ENCODE results near the gene SOX6.

Gene SOX6

GRCh38 chr11:16286095-16286494, 70.3 kb downstream of the SOX6 start:
- TF ChIP-seq REST (IDR thresholded peaks at IDR 0.05; ENCODE audit: insufficient read depth in 1 of 2, low read depth in 2 of 2, low read length in 2 of 2) (no peak), SIN3A (IDR thresholded peaks at IDR 0.05; ENCODE audit: borderline replicate concordance, insufficient read depth, low read length) (no peak), POLR2AphosphoS5 (IDR thresholded peaks at IDR 0.05; ENCODE audit: low read depth, low read length) (no peak), TAF1 (IDR thresholded peaks at IDR 0.05; ENCODE audit: borderline replicate concordance, insufficient read depth, low read length) (no peak), FOXP2 (optimal IDR thresholded peaks at IDR 0.05; ENCODE audit: borderline replicate concordance, extremely low read depth, extremely low read length, insufficient read depth) (no peak)

DNA sequence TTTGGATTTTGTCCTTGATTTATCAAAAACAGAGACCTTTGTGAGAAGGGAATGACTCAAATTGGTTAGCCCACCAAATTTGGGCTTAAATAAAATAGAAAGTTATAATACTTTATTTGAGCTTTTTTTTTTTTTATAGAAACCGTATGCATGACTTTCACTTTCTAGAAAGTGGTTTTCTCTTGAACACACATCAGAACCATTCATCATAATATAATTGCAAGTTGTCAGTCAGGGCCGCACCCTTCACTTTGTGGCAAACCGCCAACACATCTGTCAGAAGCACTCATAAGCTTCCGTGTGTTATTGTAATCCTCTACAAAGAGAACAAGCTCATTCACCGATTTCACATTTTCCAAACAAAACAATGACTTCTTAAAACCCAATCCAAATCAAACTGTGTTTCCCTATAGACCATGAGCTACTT, 76.1 kb downstream of the SOX6 start:
- TF ChIP-seq POLR2AphosphoS5 (IDR thresholded peaks at IDR 0.05; ENCODE audit: low read depth, low read length) = no peak
- no peak for TF ChIP-seq TAF1 (IDR thresholded peaks at IDR 0.05; ENCODE audit: borderline replicate concordance, insufficient read depth, low read length)
- no peak for TF ChIP-seq REST (IDR thresholded peaks at IDR 0.05; ENCODE audit: insufficient read depth in 1 of 2, low read depth in 2 of 2, low read length in 2 of 2)
- no peak for TF ChIP-seq SIN3A (IDR thresholded peaks at IDR 0.05; ENCODE audit: borderline replicate concordance, insufficient read depth, low read length)
- no peak for TF ChIP-seq FOXP2 (optimal IDR thresholded peaks at IDR 0.05; ENCODE audit: borderline replicate concordance, extremely low read depth, extremely low read length, insufficient read depth)

DNA sequence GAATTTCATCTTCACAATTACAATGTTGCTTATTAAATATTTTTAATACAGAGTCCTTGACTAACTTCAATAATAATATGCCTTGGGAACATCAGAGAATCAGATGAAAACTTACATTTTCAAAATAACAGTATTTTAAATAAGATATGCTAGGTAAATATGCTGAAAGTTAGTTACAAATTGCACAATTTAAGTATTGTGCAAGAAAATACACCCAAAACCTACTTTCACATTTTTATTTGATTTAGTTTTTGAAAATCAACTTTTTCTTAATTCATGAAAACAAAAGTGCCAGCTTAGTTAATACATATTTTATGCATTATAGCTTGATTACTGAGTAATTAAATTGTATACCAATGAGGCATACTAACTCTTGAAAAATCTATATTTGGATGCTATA, 76.8 kb downstream of the SOX6 start:
- TF ChIP-seq FOXP2 (optimal IDR thresholded peaks at IDR 0.05; ENCODE audit: borderline replicate concordance, extremely low read depth, extremely low read length, insufficient read depth) (no peak), POLR2AphosphoS5 (IDR thresholded peaks at IDR 0.05; ENCODE audit: low read depth, low read length) (no peak), REST (IDR thresholded peaks at IDR 0.05; ENCODE audit: insufficient read depth in 1 of 2, low read depth in 2 of 2, low read length in 2 of 2) (no peak), TAF1 (IDR thresholded peaks at IDR 0.05; ENCODE audit: borderline replicate concordance, insufficient read depth, low read length) (no peak), SIN3A (IDR thresholded peaks at IDR 0.05; ENCODE audit: borderline replicate concordance, insufficient read depth, low read length) (no peak)

DNA sequence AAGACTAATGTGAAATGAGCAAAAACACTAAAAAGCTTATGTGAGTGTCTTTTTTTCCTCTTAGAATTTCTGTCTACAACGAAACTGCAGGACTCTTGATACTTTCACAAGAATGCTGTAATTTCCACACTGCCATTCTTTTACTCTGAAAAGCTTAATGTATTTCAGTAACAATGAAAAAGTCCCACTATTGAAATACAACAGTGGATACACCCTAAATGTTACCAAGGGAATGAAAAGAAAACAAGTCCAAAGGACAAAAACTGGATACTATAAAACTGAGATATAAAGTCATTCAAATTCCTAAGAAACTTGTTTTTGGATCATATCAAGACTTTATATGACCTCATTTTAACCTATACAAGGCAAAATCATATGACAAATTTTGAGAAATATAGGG, 77.4 kb downstream of the SOX6 start:
- TF ChIP-seq SIN3A (IDR thresholded peaks at IDR 0.05; ENCODE audit: borderline replicate concordance, insufficient read depth, low read length) = no peak
- TF ChIP-seq FOXP2 (optimal IDR thresholded peaks at IDR 0.05; ENCODE audit: borderline replicate concordance, extremely low read depth, extremely low read length, insufficient read depth) = no peak
- no peak for TF ChIP-seq POLR2AphosphoS5 (IDR thresholded peaks at IDR 0.05; ENCODE audit: low read depth, low read length)
- no peak for TF ChIP-seq TAF1 (IDR thresholded peaks at IDR 0.05; ENCODE audit: borderline replicate concordance, insufficient read depth, low read length)
- no peak for TF ChIP-seq REST (IDR thresholded peaks at IDR 0.05; ENCODE audit: insufficient read depth in 1 of 2, low read depth in 2 of 2, low read length in 2 of 2)

DNA sequence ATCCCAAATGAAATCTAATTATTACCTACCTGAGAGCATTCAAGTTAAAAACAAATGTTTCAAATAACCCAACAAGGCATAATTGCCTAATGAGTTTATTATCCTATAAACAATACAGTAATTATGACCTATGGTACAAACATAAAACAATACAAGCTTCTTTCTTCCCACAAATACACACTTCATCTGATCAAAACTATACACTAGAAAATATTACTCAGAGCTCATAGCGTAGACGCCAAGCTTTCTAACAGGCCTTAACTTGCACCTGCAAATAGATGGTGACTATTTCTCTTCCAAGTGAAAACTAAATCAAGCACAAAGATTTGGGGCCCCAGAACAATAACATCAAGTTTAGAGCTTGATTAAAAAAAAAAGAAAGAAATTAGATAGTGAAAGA, 78.1 kb downstream of the SOX6 start:
- TF ChIP-seq TAF1 (IDR thresholded peaks at IDR 0.05; ENCODE audit: borderline replicate concordance, insufficient read depth, low read length) = no peak
- no peak for TF ChIP-seq REST (IDR thresholded peaks at IDR 0.05; ENCODE audit: insufficient read depth in 1 of 2, low read depth in 2 of 2, low read length in 2 of 2)
- no peak for TF ChIP-seq POLR2AphosphoS5 (IDR thresholded peaks at IDR 0.05; ENCODE audit: low read depth, low read length)
- no peak for TF ChIP-seq FOXP2 (optimal IDR thresholded peaks at IDR 0.05; ENCODE audit: borderline replicate concordance, extremely low read depth, extremely low read length, insufficient read depth)
- TF ChIP-seq SIN3A (IDR thresholded peaks at IDR 0.05; ENCODE audit: borderline replicate concordance, insufficient read depth, low read length) = no peak
